T-helper 1 cell treated with Interleukin-12 subunit alpha and Interleukin-12 subunit beta and Interleukin-4 antibody, amounts not matched to agents 30 ng/mL and 1 ng/mL, for 36 hours (primary cell): ENCODE measurements around the gene NUDT16. TPM values are rescaled to one million over a fixed set of nuclear protein-coding genes. Genes with fewer than 3 reads are reported as not detected.

Experiments used
- intact Hi-C: fragments of 100-400 bp; cut with micrococcal nuclease; formaldehyde crosslinking; loops from one replicate; pipeline ENCODE4 v1.15.1; 2024
- total RNA-seq: library from RNA; stranded (reverse); gene quantifications from 2 replicates; pipeline ENCODE4 v1.2.3, GENCODE V29; 2022

NUDT16 gene
- total RNA-seq, 1 donor from 2014 or later, result 7.4 TPM

GRCh38 chr3:131435000-131435399 lies 53.4 kb downstream of the NUDT16 start:
- intact Hi-C loops, result no loop called here

Other genes with a start within 250 kb of the NUDT16 start
- 75.1 and 78.8 TPM in 2 replicates for gene MRPL3, start 121.2 kb downstream of the NUDT16 start, total RNA-seq